Mucosa of rectum (tissue), 2 donors: ENCODE results near the gene SPRYD3.
A peak's percentile ranks its signal among the peaks of the same experiment; 100 is the strongest.

ENCODE experiments used
- H3K27ac ChIP-seq, 2 donors: one replicate each; pipeline ENCODE4 v1.7.0; 2013; ENCODE audit warnings: inconsistent platforms in 2 of 2, low read depth in 2 of 2, low read length in 2 of 2
- H3K27me3 ChIP-seq, 2 donors: one replicate each; pipeline ENCODE4 v1.7.0; 2013; ENCODE audit warnings: low read length in 2 of 2; ENCODE audit not compliant: control insufficient read depth in 2 of 2, insufficient read depth in 2 of 2
- H3K36me3 ChIP-seq, 2 donors: one replicate each; pipeline ENCODE4 v1.7.0; 2013; ENCODE audit warnings: low read length in 2 of 2; ENCODE audit not compliant: control insufficient read depth in 2 of 2, insufficient read depth in 2 of 2
- H3K4me1 ChIP-seq, 2 donors: one replicate each; pipeline ENCODE4 v1.7.0; 2013; ENCODE audit warnings: low read length in 2 of 2, mild to moderate bottlenecking in 1 of 2; ENCODE audit not compliant: control insufficient read depth in 2 of 2, insufficient read depth in 2 of 2
- H3K4me3 ChIP-seq, 2 donors: one replicate each; pipeline ENCODE4 v1.7.0; 2013; ENCODE audit warnings: low read length in 2 of 2
- H3K9ac ChIP-seq, 2 donors: one replicate each; pipeline ENCODE4 v1.7.0; 2013; ENCODE audit warnings: low read length in 2 of 2, low read depth in 1 of 2, mild to moderate bottlenecking in 1 of 2
- H3K9me3 ChIP-seq, 2 donors: one replicate each; pipeline ENCODE4 v1.7.0; 2013; ENCODE audit warnings: low read length in 2 of 2; ENCODE audit not compliant: control insufficient read depth in 2 of 2
- donor health status: healthy.
- donor health status: Normal muscosa, but diverticular disease.

Gene SPRYD3

GRCh38 chr12:53062977-53063707 is 16.0 kb downstream of the SPRYD3 start:
- H3K9ac ChIP-seq, result no peak overlapping the region
- no peak overlapping the region for H3K4me3 ChIP-seq
- peaks cover 10 to 44% of the 10 kb centered on the region in 2 donors for H3K36me3 ChIP-seq
- H3K4me1 ChIP-seq, result peaks cover 14 to 15% of the 10 kb centered on the region in 2 donors
- H3K9me3 ChIP-seq, result no peaks in the 10 kb centered on the region
- H3K27ac ChIP-seq, result peak overlapping the region; percentile 15 to 38
- H3K27me3 ChIP-seq, result no peaks in the 10 kb centered on the region

GRCh38 chr12:53062011-53062961 is 16.9 kb downstream of the SPRYD3 start:
- Histone ChIP-seq H3K27me3 (no peaks in the 10 kb centered on the region), H3K9me3 (no peaks in the 10 kb centered on the region), H3K27ac (no peak overlapping the region), H3K4me1 (peaks cover 14 to 15% of the 10 kb centered on the region in 2 donors), H3K4me3 (no peak overlapping the region), H3K36me3 (peaks cover 4 to 35% of the 10 kb centered on the region in 2 donors), H3K9ac (no peak overlapping the region)

GRCh38 chr12:53061404-53062010 is 17.7 kb downstream of the SPRYD3 start:
- Histone ChIP-seq H3K9ac (peak overlapping the region in 1 of 2 donors; percentile 17), H3K4me3 (no peak overlapping the region), H3K27ac (no peak overlapping the region), H3K27me3 (no peaks in the 10 kb centered on the region), H3K4me1 (peaks cover 14 to 15% of the 10 kb centered on the region in 2 donors), H3K9me3 (no peaks in the 10 kb centered on the region), H3K36me3 (peaks cover 5 to 32% of the 10 kb centered on the region in 2 donors)

GRCh38 chr12:53060721-53061276 is 18.4 kb downstream of the SPRYD3 start:
- H3K4me3 ChIP-seq, result no peak overlapping the region

GRCh38 chr12:53060064-53060720 is 19.0 kb downstream of the SPRYD3 start:
- Histone ChIP-seq H3K4me1 (peaks cover 14 to 15% of the 10 kb centered on the region in 2 donors), H3K4me3 (no peak overlapping the region), H3K9me3 (no peaks in the 10 kb centered on the region), H3K36me3 (peaks cover 5 to 24% of the 10 kb centered on the region in 2 donors), H3K9ac (no peak overlapping the region), H3K27me3 (no peaks in the 10 kb centered on the region), H3K27ac (no peak overlapping the region)

More at GRCh38 chr12:53060721-53061276, 18.4 kb downstream of the SPRYD3 start:
- Histone ChIP-seq H3K27ac (no peak overlapping the region), H3K4me1 (peaks cover 14 to 15% of the 10 kb centered on the region in 2 donors), H3K27me3 (no peaks in the 10 kb centered on the region), H3K9me3 (no peaks in the 10 kb centered on the region), H3K36me3 (peaks cover 5 to 30% of the 10 kb centered on the region in 2 donors), H3K9ac (no peak overlapping the region)

GRCh38 chr12:53059434-53060063 is 19.6 kb downstream of the SPRYD3 start:
- Histone ChIP-seq H3K4me3 (no peak overlapping the region), H3K9me3 (no peaks in the 10 kb centered on the region), H3K36me3 (peaks cover 5 to 17% of the 10 kb centered on the region in 2 donors), H3K9ac (no peak overlapping the region), H3K4me1 (peaks cover 14 to 15% of the 10 kb centered on the region in 2 donors), H3K27ac (no peak overlapping the region), H3K27me3 (no peaks in the 10 kb centered on the region)

GRCh38 chr12:53058674-53059433 is 20.3 kb downstream of the SPRYD3 start:
- Histone ChIP-seq H3K4me1 (peaks cover 18% of the 10 kb centered on the region in 2 donors), H3K27me3 (no peaks in the 10 kb centered on the region), H3K9me3 (no peaks in the 10 kb centered on the region), H3K27ac (no peak overlapping the region), H3K4me3 (no peak overlapping the region), H3K36me3 (peaks cover 3 to 13% of the 10 kb centered on the region in 2 donors), H3K9ac (no peak overlapping the region)

- H3K27me3 ChIP-seq, result no peaks in the 10 kb centered on the region
- H3K36me3 ChIP-seq, result peaks cover 2 to 7% of the 10 kb centered on the region in 2 donors
- no peak overlapping the region for H3K27ac ChIP-seq
- H3K9ac ChIP-seq, result no peak overlapping the region
- peaks cover 26 to 27% of the 10 kb centered on the region in 2 donors for H3K4me1 ChIP-seq
- H3K9me3 ChIP-seq, result no peaks in the 10 kb centered on the region
- no peak overlapping the region for H3K4me3 ChIP-seq
These were observed 21.2 kb downstream of the SPRYD3 start for GRCh38 chr12:53057816-53058500.
